H1 (cell line): ENCODE data around the gene TMEM163. TPM values are rescaled to one million over a fixed set of nuclear protein-coding genes. Genes with fewer than 3 reads are reported as not detected.

Source experiments
- CEBPB ChIP-seq: IDR thresholded peaks from 2 replicates; pipeline ENCODE4 v1.6.1; 2012; ENCODE audit warnings: low read depth, low read length
- SRF ChIP-seq: IDR thresholded peaks from 2 replicates; pipeline ENCODE4 v1.6.1; 2011; ENCODE audit warnings: mild to moderate bottlenecking, low read depth, low read length, moderate library complexity
- TAF1 ChIP-seq: IDR thresholded peaks from 2 replicates; pipeline ENCODE4 v1.6.1; 2011; ENCODE audit warnings: mild to moderate bottlenecking, low read depth, low read length
- polyA plus RNA-seq, 7 experiments: library from polyadenylated mRNA; depleted of rRNA in 3 of 7; stranded (reverse) in 5 of 7; unstranded in 2 of 7; fragments of >200 nt in 5 of 7; fragments of 200-250 nt in 2 of 7; gene quantifications; 1 replicate in 5 of 7; 2 replicates in 1 of 7; 4 replicates in 1 of 7; pipeline versions ENCODE4 v1.2.1 to v1.2.3, GENCODE V29; 2011 to 2013; ENCODE audit warnings: missing spikeins in 2 of 7, mixed read lengths in 2 of 7
- total RNA-seq: library from RNA; stranded (reverse); fragmentation: NEBNext Ultra II Directional; extraction: Animal tissue kit (Norgen Biotek cat#: 25700); gene quantifications from 2 replicates; pipeline ENCODE4 v1.2.1, GENCODE V29; 2021

Gene TMEM163
- total and polyA plus RNA-seq, 2 of the 8 experiments (the other 6 are each of a cell fraction or from before 2014, with no cell fraction given) = 2.8 to 3.2 TPM

- TF ChIP-seq CEBPB = no peak
- no peak for TF ChIP-seq TAF1
- no peak for TF ChIP-seq SRF
- TF ChIP-seq, all 59 proteins: peak for 0
Observed at GRCh38 chr2:134682726-134683125, 36.1 kb downstream of the TMEM163 start (continued).
